Progenitor cell of endocrine pancreas (in vitro differentiated cells): ENCODE data around the gene CELSR3. TPM values are rescaled to one million over a fixed set of nuclear protein-coding genes. Genes with fewer than 3 reads are reported as not detected.

ENCODE experiments used
- DNase-seq: peaks from one replicate; pipeline ENCODE4 v3.0.0; 2021; ENCODE audit warnings: low spot score; ENCODE audit not compliant: unreplicated experiment
- H3K27ac Mint-ChIP-seq: 2 replicates; pipeline ENCODE4 v1.8.0; 2021; ENCODE audit warnings: mild to moderate bottlenecking, moderate library complexity, mixed read lengths
- H3K27me3 Mint-ChIP-seq: 2 replicates; pipeline ENCODE4 v1.8.0; 2021; ENCODE audit warnings: mixed read lengths
- H3K36me3 Mint-ChIP-seq: 2 replicates; pipeline ENCODE4 v1.8.0; 2022; ENCODE audit warnings: mixed read lengths; ENCODE audit not compliant: insufficient read depth
- H3K4me1 Mint-ChIP-seq: 2 replicates; pipeline ENCODE4 v1.8.0; 2021; ENCODE audit warnings: low read depth, mixed read lengths
- H3K4me3 Mint-ChIP-seq: 2 replicates; pipeline ENCODE4 v1.8.0; 2021; ENCODE audit warnings: low read depth, mild to moderate bottlenecking, moderate library complexity, mixed read lengths
- H3K9me3 Mint-ChIP-seq: 2 replicates; pipeline ENCODE4 v1.8.0; 2021; ENCODE audit warnings: low read depth, mixed read lengths
- CTCF ChIP-seq: fragments of 200-600 bp; sonication (generic); IDR thresholded peaks from one replicate; pipeline ENCODE4 v1.5.0; 2021; ENCODE audit warnings: antibody characterized with exemption, mild to moderate bottlenecking; ENCODE audit not compliant: unreplicated experiment
- total RNA-seq: library from RNA; stranded (reverse); gene quantifications from 2 replicates; pipeline ENCODE4 v1.2.1, GENCODE V29; 2021

CELSR3 gene
- total RNA-seq, 1 donor from 2014 or later: 14.9 TPM

- H3K27ac Mint-ChIP-seq: peak overlapping the region; percentile 85
- no peak overlapping the region for H3K4me3 Mint-ChIP-seq
- no peaks in the 10 kb centered on the region for H3K9me3 Mint-ChIP-seq
- H3K36me3 Mint-ChIP-seq: peaks cover 19% of the 10 kb centered on the region
- no peaks in the 10 kb centered on the region for H3K27me3 Mint-ChIP-seq
- TF ChIP-seq CTCF: no peak
- H3K4me1 Mint-ChIP-seq: peaks cover 4% of the 10 kb centered on the region
- DNase-seq: no peak
Observed at GRCh38 chr3:48702320-48702920, 39.7 kb upstream of the CELSR3 start.

GRCh38 chr3:48700731-48701405, 38.2 kb upstream of the CELSR3 start:
- H3K27me3 Mint-ChIP-seq: no peaks in the 10 kb centered on the region
- H3K4me1 Mint-ChIP-seq: peaks cover 11% of the 10 kb centered on the region
- no peak for TF ChIP-seq CTCF
- no peak for DNase-seq
- no peak overlapping the region for H3K27ac Mint-ChIP-seq
- H3K9me3 Mint-ChIP-seq: no peaks in the 10 kb centered on the region
- H3K36me3 Mint-ChIP-seq: peaks cover 16% of the 10 kb centered on the region
- H3K4me3 Mint-ChIP-seq: no peak overlapping the region

GRCh38 chr3:48698891-48699290, 36.2 kb upstream of the CELSR3 start:
- Mint-ChIP-seq H3K9me3 (no peaks in the 10 kb centered on the region), H3K27ac (no peak overlapping the region), H3K4me1 (peaks cover 14% of the 10 kb centered on the region), H3K36me3 (peaks cover 17% of the 10 kb centered on the region), H3K4me3 (no peak overlapping the region), H3K27me3 (no peaks in the 10 kb centered on the region)
- no peak for DNase-seq
- no peak for TF ChIP-seq CTCF

GRCh38 chr3:48697952-48698351, 35.3 kb upstream of the CELSR3 start:
- H3K4me3 Mint-ChIP-seq: no peak overlapping the region
- no peaks in the 10 kb centered on the region for H3K9me3 Mint-ChIP-seq
- peaks cover 22% of the 10 kb centered on the region for H3K36me3 Mint-ChIP-seq
- TF ChIP-seq CTCF: no peak
- H3K27ac Mint-ChIP-seq: no peak overlapping the region
- DNase-seq: no peak
- no peaks in the 10 kb centered on the region for H3K27me3 Mint-ChIP-seq
- H3K4me1 Mint-ChIP-seq: peaks cover 14% of the 10 kb centered on the region

- H3K27me3 Mint-ChIP-seq: no peaks in the 10 kb centered on the region
- peaks cover 26% of the 10 kb centered on the region for H3K36me3 Mint-ChIP-seq
- H3K9me3 Mint-ChIP-seq: no peaks in the 10 kb centered on the region
- no peak for TF ChIP-seq CTCF
- peak overlapping the region; percentile 31 for H3K27ac Mint-ChIP-seq
- H3K4me1 Mint-ChIP-seq: peaks cover 12% of the 10 kb centered on the region
- no peak for DNase-seq
- H3K4me3 Mint-ChIP-seq: no peak overlapping the region
Observed at GRCh38 chr3:48696601-48697000, 33.9 kb upstream of the CELSR3 start.
